RWPE2 (cell line): ENCODE measurements around the gene TNFRSF18.

Experiments
- ATAC-seq: fragments of 200-7000 bp; cut with Tn5 transposase; 3 replicates; pipeline ENCODE4 v1.9.1; 2021; ENCODE audit warnings: low read depth
- DNase-seq: peaks from one replicate; pipeline ENCODE4 v3.0.0-alpha.2; 2020; ENCODE audit warnings: low spot score
- H3K27ac ChIP-seq: fragments of 450-650 bp; 2 replicates; pipeline ENCODE4 v1.5.1; 2017; ENCODE audit warnings: mild to moderate bottlenecking; ENCODE audit not compliant: poor library complexity, severe bottlenecking
- H3K27me3 ChIP-seq: fragments of 250-450 bp; sonication (Bioruptor Pico); 2 replicates; pipeline ENCODE4 v1.5.1; 2021; ENCODE audit warnings: mild to moderate bottlenecking, moderate library complexity; ENCODE audit not compliant: insufficient read depth, poor library complexity, severe bottlenecking
- H3K36me3 ChIP-seq: fragments of 250-450 bp; sonication (Bioruptor Pico); 2 replicates; pipeline ENCODE4 v1.5.1; 2020; ENCODE audit warnings: low read depth, mild to moderate bottlenecking, moderate library complexity
- H3K4me1 ChIP-seq: fragments of 250-450 bp; sonication (Bioruptor Pico); 2 replicates; pipeline ENCODE4 v1.5.1; 2021; ENCODE audit warnings: mild to moderate bottlenecking, moderate library complexity; ENCODE audit not compliant: insufficient read depth, poor library complexity, severe bottlenecking
- H3K4me3 ChIP-seq: fragments of 250-450 bp; sonication (Bioruptor Pico); 2 replicates; pipeline ENCODE4 v1.5.1; 2021; ENCODE audit warnings: mild to moderate bottlenecking, moderate library complexity; ENCODE audit not compliant: severe bottlenecking
- H3K9me3 ChIP-seq: fragments of 250-450 bp; sonication (Bioruptor Pico); 2 replicates; pipeline ENCODE4 v1.5.1; 2021; ENCODE audit warnings: mild to moderate bottlenecking, moderate library complexity; ENCODE audit not compliant: severe bottlenecking
- TF ChIP-seq, protein P1 (sequence below): fragments of 450-650 bp; IDR thresholded peaks from one replicate; pipeline ENCODE4 v1.5.1; 2017; ENCODE audit warnings: mild to moderate bottlenecking, moderate library complexity; ENCODE audit not compliant: poor library complexity, severe bottlenecking

The TNFRSF18 gene

GRCh38 chr1:1156140-1157032 is 50.0 kb downstream of the TNFRSF18 start:
- TF ChIP-seq, protein P1, sequence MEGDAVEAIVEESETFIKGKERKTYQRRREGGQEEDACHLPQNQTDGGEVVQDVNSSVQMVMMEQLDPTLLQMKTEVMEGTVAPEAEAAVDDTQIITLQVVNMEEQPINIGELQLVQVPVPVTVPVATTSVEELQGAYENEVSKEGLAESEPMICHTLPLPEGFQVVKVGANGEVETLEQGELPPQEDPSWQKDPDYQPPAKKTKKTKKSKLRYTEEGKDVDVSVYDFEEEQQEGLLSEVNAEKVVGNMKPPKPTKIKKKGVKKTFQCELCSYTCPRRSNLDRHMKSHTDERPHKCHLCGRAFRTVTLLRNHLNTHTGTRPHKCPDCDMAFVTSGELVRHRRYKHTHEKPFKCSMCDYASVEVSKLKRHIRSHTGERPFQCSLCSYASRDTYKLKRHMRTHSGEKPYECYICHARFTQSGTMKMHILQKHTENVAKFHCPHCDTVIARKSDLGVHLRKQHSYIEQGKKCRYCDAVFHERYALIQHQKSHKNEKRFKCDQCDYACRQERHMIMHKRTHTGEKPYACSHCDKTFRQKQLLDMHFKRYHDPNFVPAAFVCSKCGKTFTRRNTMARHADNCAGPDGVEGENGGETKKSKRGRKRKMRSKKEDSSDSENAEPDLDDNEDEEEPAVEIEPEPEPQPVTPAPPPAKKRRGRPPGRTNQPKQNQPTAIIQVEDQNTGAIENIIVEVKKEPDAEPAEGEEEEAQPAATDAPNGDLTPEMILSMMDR = no peak

GRCh38 chr1:1155258-1155657 is 51.1 kb downstream of the TNFRSF18 start:
- peaks cover 7% of the 10 kb centered on the region for H3K4me1 ChIP-seq
- ATAC-seq (no peak), DNase-seq (no peak)
- H3K27me3 ChIP-seq = no peaks in the 10 kb centered on the region
- H3K27ac ChIP-seq = no peak overlapping the region
- no peak overlapping the region for H3K4me3 ChIP-seq
- H3K9me3 ChIP-seq = no peaks in the 10 kb centered on the region
- no peaks in the 10 kb centered on the region for H3K36me3 ChIP-seq
- TF ChIP-seq, protein P1 = no peak

More at GRCh38 chr1:1156140-1157032, 50.0 kb downstream of the TNFRSF18 start:
- no peaks in the 10 kb centered on the region for H3K27me3 ChIP-seq
- H3K36me3 ChIP-seq = no peaks in the 10 kb centered on the region
- H3K4me1 ChIP-seq = peaks cover 7% of the 10 kb centered on the region
- H3K9me3 ChIP-seq = no peaks in the 10 kb centered on the region
- DNase-seq (no peak), ATAC-seq (no peak)
- H3K4me3 ChIP-seq = no peak overlapping the region
- no peak overlapping the region for H3K27ac ChIP-seq

- DNase-seq (no peak), ATAC-seq (no peak)
- no peaks in the 10 kb centered on the region for H3K36me3 ChIP-seq
- H3K27ac ChIP-seq = no peak overlapping the region
- no peak overlapping the region for H3K4me3 ChIP-seq
- H3K9me3 ChIP-seq = no peaks in the 10 kb centered on the region
- TF ChIP-seq, protein P1 = no peak
- peaks cover 7% of the 10 kb centered on the region for H3K4me1 ChIP-seq
- no peaks in the 10 kb centered on the region for H3K27me3 ChIP-seq
These were observed 52.5 kb downstream of the TNFRSF18 start for GRCh38 chr1:1153874-1154273.
